HG02642 (cell line): ENCODE data around the gene EHBP1.
"Not testable (repeated sequence)": the region's sequence is repeated elsewhere in the genome, so short reads cannot be mapped to it uniquely, and the experiment has no call there.

ENCODE experiments used
- ATAC-seq: cut with Tn5 transposase; IDR thresholded peaks from one replicate; pipeline ENCODE4 v1.9.1; 2021; ENCODE audit warnings: mild to moderate bottlenecking; ENCODE audit not compliant: unreplicated experiment, poor library complexity

Gene EHBP1

DNA sequence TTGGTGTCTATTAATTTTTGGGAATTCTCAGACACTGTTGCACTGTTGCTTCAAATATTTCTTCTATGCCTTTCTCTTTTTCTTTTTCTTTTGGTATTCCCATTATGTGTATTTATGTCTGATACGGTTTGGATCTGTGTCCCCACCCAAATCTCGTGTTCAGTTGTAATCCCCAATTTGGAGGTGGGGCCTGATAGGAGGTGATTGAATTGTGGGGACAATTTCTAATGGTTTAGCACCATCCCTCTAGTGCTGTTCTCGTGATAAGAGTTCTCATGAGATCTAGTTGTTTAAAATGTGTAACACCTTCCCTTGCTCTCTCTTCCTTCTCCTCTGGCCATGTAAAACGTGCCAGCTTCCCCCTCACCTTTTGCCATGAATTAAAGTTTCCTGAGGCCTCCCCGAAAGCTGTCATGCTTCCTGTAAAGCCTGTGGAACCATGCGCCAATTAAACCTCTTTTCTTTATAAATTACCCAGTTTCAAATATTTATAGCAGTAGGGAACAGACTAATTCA is 26.8 kb downstream of the EHBP1 start:
- ATAC-seq, result no peak

DNA sequence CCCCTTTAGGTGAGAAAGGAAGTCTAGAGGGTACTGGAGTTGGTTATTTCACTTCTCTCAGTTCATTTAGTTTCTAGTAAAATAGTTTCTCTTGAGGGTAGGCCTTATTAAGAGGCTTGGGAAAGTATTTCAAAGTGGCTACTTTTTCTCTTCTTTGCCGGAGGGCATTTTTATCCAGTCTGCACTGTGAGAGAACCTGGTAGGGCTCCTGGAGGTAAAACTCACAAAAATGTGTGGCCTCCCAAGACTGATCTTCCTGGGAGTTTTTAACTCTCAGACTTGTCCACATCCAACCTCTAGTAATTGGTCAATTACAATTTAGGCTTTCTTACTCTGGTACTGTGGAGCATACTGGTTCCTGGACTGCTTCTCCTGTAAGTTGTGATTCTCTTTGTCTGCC is 28.0 kb downstream of the EHBP1 start:
- ATAC-seq, result no peak

- ATAC-seq, result no peak
These were observed 31.5 kb downstream of the EHBP1 start for GRCh38 chr2:62736899-62737559.

DNA sequence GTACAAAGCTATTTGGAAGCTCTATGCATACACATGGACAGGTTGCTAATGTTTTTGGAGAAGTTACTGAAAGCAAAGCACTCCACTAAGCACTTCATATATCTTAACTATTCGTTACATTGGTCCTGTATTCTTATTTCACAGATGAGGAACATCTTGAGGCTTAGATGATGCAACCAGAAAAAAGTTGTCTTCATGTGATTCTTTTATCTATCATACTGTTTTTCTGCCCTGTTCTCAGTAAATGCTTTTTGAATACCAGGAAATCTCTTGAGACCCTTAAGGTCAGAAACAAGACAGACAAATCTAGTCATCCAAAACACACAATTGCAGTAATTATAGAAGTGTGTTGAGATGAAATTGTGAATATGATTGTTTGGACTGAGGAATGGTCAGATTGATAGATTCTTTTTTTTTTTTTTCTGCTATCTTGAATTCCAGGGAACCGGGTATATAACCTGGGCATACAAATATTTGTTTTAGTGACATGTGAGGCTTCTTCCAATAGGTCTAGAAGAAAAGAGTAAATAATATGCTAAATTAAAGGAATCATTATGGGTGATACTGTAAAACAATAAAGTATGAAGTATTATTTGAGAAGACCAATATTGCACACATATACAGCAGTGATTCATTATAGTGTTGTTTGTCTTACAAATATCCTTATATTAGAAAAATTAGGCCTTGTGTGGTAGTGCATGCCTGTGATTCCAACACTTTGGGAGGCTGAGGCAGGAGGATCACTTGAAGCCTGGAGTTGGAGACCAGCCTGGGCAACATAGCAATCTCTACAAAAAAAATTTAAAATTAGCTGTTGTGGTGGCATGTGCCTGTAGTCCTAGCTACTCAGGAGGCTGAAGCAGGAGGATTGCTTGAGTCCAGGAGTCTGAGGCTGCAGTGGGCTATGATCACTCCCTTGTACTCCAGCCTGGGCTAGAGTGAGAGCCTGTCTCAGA is 33.7 kb downstream of the EHBP1 start:
- no peak for ATAC-seq

DNA sequence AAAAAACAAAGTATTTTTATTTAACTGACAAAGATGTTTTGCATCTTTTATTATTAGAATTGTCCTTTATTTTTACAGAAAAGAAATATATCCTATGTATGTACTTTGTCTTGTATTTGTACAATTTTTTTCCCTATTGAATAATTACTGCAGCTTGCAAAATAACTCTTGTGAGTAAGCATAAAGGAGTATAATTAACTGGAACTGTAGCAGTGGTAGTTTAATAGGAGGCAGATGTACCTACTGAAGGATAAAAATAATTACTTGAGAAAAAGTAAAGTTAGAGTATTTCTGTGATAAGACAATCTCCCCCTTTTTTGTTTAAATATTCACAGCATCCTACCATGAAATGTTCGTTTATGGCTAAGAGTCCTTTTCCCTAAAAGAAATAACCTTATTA is 34.7 kb downstream of the EHBP1 start:
- no peak for ATAC-seq

DNA sequence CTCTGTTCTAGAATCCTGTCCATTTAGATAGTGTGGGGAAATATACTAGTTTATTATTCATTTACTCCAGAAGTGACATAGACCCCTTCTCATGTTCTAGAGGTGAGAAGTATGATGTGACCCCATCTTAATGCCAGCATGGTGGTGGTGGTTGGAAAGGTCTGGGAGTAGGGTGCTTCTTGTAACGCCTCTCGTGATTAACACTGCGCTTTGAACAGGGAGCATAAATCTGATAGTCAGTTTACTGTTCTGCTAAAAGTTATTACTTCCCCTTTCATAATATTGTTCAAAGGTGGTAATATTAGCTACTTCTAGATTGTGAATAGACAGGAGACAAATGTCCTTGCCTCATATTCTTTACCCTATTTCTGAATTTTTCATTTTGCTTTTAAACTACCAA is 35.6 kb downstream of the EHBP1 start:
- no peak for ATAC-seq

DNA sequence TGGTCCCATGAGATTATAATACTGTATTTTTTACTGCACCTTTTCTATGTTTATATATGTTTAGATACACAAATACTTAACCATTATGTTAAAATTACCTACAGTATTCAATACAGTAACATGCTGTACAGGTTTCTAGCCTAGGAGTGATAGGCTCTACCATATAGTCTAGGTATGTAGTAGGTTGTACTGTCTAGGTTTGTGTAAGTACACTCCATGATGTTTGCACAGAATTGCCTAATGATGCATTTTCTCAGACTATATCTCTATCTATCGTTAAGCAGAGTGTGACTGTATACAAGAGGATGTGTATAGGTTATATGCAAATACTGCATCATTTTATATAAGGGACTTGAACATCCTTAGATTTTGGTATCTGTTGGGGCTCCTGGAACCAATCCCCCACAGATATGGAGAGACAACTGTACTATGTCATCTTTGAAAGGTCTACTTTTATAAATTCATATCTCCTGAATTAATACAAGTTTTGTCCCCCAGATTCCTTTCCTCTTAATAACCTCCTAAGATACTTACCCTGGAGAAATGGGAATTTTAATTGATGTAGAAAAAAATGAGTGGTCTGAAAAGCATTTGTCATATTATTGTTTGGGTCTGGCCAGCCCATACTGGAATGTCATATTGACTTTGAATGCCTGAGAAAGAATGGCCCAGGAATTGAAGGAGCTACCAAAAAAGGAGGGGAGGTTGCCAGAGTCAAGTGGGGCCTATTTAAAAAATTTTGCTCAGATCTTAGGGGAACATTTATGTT is 36.6 kb downstream of the EHBP1 start:
- no peak for ATAC-seq

- ATAC-seq, result no peak
These were observed 38.0 kb downstream of the EHBP1 start for GRCh38 chr2:62743506-62743905.

DNA sequence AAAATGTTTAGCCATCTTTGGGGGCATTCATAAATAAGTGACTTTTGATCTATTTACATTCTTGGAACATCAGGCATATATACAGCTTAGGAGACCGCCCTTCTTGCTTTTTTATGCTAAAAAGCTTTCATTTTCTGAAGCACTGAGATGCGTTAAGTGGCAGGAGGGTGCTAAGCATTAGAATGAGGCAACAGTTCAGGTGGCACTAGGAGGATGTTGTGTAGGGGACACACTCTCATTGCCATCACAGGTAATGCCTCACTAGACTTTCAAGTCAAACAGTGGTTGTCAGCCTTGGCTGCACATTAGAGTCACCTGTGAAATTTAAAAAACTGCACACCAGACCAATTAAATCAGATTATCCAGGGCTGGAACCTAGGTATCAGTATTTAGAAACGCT is 39.1 kb downstream of the EHBP1 start:
- ATAC-seq, result no peak

GRCh38 chr2:62745891-62746481 is 40.5 kb downstream of the EHBP1 start:
- ATAC-seq, result no peak

- no peak for ATAC-seq
These were observed 41.7 kb downstream of the EHBP1 start for GRCh38 chr2:62747169-62747568.

DNA sequence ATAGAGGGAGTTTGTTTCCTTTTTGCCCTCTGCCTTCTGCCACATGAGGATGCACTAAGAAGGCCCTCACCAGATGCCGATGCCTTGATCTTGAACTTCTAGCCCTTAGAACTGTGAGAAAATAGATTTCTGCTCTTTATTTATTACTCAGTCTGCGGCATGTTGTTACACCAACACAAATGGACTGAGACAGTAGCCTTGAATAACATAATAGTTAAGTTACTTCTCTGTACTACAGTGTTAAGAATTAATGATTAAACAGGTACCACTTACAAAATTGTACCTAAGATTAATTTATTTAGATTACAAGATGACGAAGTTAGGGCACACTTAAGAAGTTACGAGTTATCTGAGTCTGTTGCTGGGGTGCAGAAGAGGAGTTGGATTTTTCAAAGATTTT is 42.4 kb downstream of the EHBP1 start:
- no peak for ATAC-seq

GRCh38 chr2:62749111-62749510 is 43.6 kb downstream of the EHBP1 start:
- ATAC-seq, result not testable (repeated sequence)

GRCh38 chr2:62757029-62757428 is 51.5 kb downstream of the EHBP1 start:
- ATAC-seq, result no peak

GRCh38 chr2:62760026-62760425 is 54.5 kb downstream of the EHBP1 start:
- no peak for ATAC-seq

GRCh38 chr2:62760555-62760954 is 55.0 kb downstream of the EHBP1 start:
- no peak for ATAC-seq

DNA sequence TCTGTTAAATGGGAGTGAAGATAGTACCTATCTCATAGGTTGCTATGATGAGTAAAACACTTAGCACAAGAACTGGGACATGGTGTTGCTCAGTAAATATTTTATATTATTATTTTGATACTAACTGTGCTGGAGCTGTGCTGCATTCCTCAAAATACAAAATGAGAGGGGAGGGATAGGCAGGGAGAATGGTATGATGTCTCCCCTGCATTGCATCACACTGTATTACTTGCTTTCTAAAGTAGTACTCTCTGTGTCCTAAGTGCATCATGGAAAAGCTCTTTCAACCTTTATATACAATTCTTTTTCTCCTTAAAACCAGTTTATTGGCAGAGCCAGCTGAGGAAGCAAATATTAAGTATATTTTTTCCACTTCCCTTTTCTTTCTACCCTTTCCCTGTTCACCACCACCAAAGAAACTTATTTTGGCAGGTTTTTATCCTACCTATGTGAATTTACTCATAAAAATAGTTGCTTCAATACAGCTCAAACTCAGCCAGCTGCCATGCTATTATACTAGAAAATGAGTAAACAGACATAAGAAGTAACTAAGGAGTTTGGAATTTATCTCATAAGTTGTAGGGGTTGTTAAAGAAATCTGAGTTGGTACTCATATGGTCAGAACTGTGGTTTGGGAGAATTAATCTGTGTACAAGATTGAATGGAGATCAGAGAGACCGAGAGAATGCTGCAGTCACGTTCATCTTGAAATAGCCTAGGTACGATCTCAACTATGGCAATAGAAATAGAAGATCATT is 60.3 kb downstream of the EHBP1 start:
- no peak for ATAC-seq

GRCh38 chr2:62768615-62769014 is 63.1 kb downstream of the EHBP1 start:
- ATAC-seq, result no peak

GRCh38 chr2:62770629-62771028 is 65.1 kb downstream of the EHBP1 start:
- ATAC-seq, result no peak
